HL-60 (cell line): ENCODE results near the gene SDS.

ENCODE experiments used
- DNase-seq, 2 experiments: peaks; one replicate each; pipeline ENCODE4 v3.0.0-alpha.2; 2010 to 2020; ENCODE audit warnings: low read depth in 1 of 2, low spot score in 1 of 2
- H3K27ac ChIP-seq: fragments of 250-450 bp; sonication (Bioruptor Pico); replicated peaks from 2 replicates; pipeline ENCODE4 v1.5.1; 2020; ENCODE audit warnings: mild to moderate bottlenecking, moderate library complexity
- H3K27me3 ChIP-seq: fragments of 250-450 bp; sonication (Bioruptor Pico); 2 replicates; pipeline ENCODE4 v1.5.1; 2021; ENCODE audit warnings: mild to moderate bottlenecking, moderate library complexity; ENCODE audit not compliant: insufficient read depth, poor library complexity, severe bottlenecking
- H3K4me3 ChIP-seq: replicated peaks from 2 replicates; pipeline ENCODE4 v1.5.1; 2011; ENCODE audit warnings: mild to moderate bottlenecking, control low read depth, low read length; ENCODE audit not compliant: insufficient read depth
- CTCF ChIP-seq: IDR thresholded peaks from one replicate; pipeline ENCODE4 v1.5.1; 2011; ENCODE audit warnings: low read length, control low read depth, inconsistent platforms; ENCODE audit not compliant: insufficient read depth
- GABPA ChIP-seq: IDR thresholded peaks from 2 replicates; pipeline ENCODE4 v1.6.1; 2012; ENCODE audit warnings: low read depth
- POLR2AphosphoS5 ChIP-seq: IDR thresholded peaks from 2 replicates; pipeline ENCODE4 v1.6.1; 2012; ENCODE audit warnings: low read depth
- SPI1 ChIP-seq: IDR thresholded peaks from 2 replicates; pipeline ENCODE4 v1.6.1; 2012; ENCODE audit warnings: low read depth, mild to moderate bottlenecking, borderline replicate concordance
- TF ChIP-seq, protein P1 (sequence below): IDR thresholded peaks from 2 replicates; pipeline ENCODE4 v1.6.1; 2012; ENCODE audit warnings: low read depth; ENCODE audit not compliant: insufficient replicate concordance

SDS gene

DNA sequence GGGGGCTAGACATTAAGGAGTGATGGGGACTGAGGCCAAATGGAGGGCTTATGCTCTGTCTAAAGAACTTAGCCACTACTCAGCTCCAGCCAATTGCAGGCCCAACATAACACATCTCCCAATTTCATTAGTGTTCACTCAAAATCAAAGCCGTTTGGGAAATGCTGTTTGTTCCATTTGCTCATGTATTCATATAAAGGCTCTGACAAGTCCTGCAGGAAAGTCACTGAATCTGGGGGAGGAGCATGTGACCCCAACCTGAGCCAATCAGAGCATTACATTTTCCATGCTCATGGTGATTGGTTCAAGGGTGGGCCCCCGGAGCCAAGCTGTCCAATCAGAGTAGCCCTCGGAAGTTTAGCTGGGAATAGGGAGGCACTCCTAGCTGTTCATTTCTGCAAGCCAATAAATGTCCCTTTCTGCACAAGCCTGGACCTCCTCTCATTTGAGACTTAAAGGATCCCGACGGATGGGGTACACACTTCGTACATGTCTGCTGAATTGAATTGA lies 39.4 kb upstream of the SDS start:
- no peak for TF ChIP-seq GABPA
- TF ChIP-seq CTCF, result no peak
- TF ChIP-seq SPI1, result no peak
- no peak for TF ChIP-seq POLR2AphosphoS5
- TF ChIP-seq, protein P1, sequence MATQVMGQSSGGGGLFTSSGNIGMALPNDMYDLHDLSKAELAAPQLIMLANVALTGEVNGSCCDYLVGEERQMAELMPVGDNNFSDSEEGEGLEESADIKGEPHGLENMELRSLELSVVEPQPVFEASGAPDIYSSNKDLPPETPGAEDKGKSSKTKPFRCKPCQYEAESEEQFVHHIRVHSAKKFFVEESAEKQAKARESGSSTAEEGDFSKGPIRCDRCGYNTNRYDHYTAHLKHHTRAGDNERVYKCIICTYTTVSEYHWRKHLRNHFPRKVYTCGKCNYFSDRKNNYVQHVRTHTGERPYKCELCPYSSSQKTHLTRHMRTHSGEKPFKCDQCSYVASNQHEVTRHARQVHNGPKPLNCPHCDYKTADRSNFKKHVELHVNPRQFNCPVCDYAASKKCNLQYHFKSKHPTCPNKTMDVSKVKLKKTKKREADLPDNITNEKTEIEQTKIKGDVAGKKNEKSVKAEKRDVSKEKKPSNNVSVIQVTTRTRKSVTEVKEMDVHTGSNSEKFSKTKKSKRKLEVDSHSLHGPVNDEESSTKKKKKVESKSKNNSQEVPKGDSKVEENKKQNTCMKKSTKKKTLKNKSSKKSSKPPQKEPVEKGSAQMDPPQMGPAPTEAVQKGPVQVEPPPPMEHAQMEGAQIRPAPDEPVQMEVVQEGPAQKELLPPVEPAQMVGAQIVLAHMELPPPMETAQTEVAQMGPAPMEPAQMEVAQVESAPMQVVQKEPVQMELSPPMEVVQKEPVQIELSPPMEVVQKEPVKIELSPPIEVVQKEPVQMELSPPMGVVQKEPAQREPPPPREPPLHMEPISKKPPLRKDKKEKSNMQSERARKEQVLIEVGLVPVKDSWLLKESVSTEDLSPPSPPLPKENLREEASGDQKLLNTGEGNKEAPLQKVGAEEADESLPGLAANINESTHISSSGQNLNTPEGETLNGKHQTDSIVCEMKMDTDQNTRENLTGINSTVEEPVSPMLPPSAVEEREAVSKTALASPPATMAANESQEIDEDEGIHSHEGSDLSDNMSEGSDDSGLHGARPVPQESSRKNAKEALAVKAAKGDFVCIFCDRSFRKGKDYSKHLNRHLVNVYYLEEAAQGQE, result no peak
- Histone ChIP-seq H3K4me3 (no peak overlapping the region), H3K27me3 (no peaks in the 10 kb centered on the region), H3K27ac (no peak overlapping the region)
- no peak for DNase-seq

DNA sequence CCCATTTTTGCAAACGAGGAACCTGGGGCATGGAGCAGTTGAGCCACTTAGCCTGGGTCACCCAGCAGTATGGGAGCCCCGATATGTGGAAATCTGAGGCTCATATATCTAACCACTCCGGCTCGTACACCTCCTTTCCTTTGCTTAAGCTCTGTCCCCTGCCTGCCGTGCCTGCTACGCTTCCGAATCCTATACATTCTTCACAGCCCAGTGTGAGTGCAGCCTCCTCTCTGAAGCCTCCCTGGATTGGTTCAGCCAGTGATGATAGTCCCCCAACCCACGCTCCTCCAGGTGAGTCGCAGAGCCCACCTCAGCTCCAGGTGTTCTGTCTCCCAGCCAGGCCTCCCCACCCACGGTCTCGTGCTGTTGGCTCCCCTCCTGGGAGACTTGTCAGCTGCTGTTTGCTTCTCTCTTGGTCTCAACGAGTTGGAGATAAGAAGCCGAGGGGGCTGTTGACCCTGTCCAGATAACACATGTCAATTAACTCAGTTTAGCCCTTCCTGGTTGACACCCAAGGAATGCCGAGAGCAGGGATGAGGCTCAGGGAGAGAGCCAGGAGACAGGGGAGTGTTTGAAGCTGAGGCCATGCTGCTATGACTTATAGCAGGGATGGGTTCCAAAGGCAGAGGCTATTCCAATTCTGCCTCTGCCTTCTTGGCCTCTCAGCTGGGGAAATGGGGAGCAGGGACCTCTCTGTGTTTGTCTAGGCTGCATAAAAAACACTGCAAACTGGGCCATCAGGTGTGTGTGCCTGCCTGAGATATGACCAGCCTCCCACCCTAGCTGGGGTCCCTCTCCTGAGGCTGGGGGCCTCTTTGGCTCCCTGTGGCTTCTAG lies 37.5 kb upstream of the SDS start:
- no peak overlapping the region for H3K27ac ChIP-seq
- H3K27me3 ChIP-seq, result no peaks in the 10 kb centered on the region
- H3K4me3 ChIP-seq, result no peak overlapping the region
- DNase-seq, result no peak
- no peak for TF ChIP-seq CTCF
- TF ChIP-seq, protein P1, result no peak
- no peak for TF ChIP-seq POLR2AphosphoS5
- TF ChIP-seq GABPA, result no peak
- no peak for TF ChIP-seq SPI1

GRCh38 chr12:113440336-113440735 lies 36.6 kb upstream of the SDS start:
- Histone ChIP-seq H3K27me3 (no peaks in the 10 kb centered on the region), H3K4me3 (no peak overlapping the region), H3K27ac (no peak overlapping the region)
- TF ChIP-seq CTCF, result no peak
- TF ChIP-seq POLR2AphosphoS5, result no peak
- TF ChIP-seq, protein P1, result no peak
- TF ChIP-seq GABPA, result no peak
- TF ChIP-seq SPI1, result no peak
- DNase-seq, result no peak
